Heart left ventricle (tissue), 13 donors: Measurements from ENCODE around the gene A2ML1.

Experiments
- CTCF ChIP-seq, 12 donors: fragments of 200-600 bp; sonication (generic) in 4 of 12; IDR thresholded peaks; one replicate each; pipeline versions ENCODE4 v1.5.0 to v1.8.0; 2018 to 2022; ENCODE audit warnings: antibody characterized with exemption in 12 of 12, mild to moderate bottlenecking in 5 of 12
- POLR2A ChIP-seq, 2 donors: fragments of 450-650 bp; IDR thresholded peaks; one replicate each; pipeline ENCODE4 v1.6.1; 2017; ENCODE audit warnings: antibody characterized with exemption in 2 of 2, mild to moderate bottlenecking in 2 of 2, moderate library complexity in 2 of 2
- donor health status: ischemic (EF 13 %, LVEDD 7.1; RV severe dilation, severe dysfunction).
- donor health status: DM: no; HTN: yes; CAD: no.
- donor health status: DM: no; HTN: no; CAD: no.
- donor health status: ischemic (EF 25% LVEDD 6.9; RV normal size, moderate dysfunction).
- donor health status: ischemic (EF 25% LVEDD 5.7; RV mildly dilated, moderate dysfunction).
- donor health status: ischemic (EF 35%, LVEDD 5.7; RV mildly dilated, moderate dysfunction).
- donor health status: nonischemic (EF 11% LVEDD 7.7; RV severe dilation, severe dysfunction).
- donor health status: DM: yes; HTN: yes; CAD: no.
- donor health status: PGD.
- donor health status: ischemic (EF 29% LVEDD 5.4; RV normal size, mild dysfunction).
- donor health status: nonischemic (EF 23%, LVEDD 6.1; RV moderate dilation, normal function).

- TF ChIP-seq CTCF (IDR thresholded peaks at IDR 0.05) (no peak), POLR2A (IDR thresholded peaks at IDR 0.05) (no peak)
These were observed 44.6 kb downstream of the A2ML1 start for GRCh38 chr12:8867009-8867408.
